ENCODE results near the gene PDE4B. TPM values are rescaled to one million over a fixed set of nuclear protein-coding genes. Genes with fewer than 3 reads are reported as not detected.

PDE4B gene
- total RNA-seq, 1 experiment from 2014 or later: 2.6 TPM

GRCh38 chr1:66273656-66274055, 481.0 kb downstream of the PDE4B start:
- H3K27ac ChIP-seq: no peak overlapping the region
- H3K9me3 ChIP-seq (replicated peaks): no peaks in the 10 kb centered on the region

GRCh38 chr1:66274634-66275033, 481.9 kb downstream of the PDE4B start:
- H3K9me3 ChIP-seq (replicated peaks): no peaks in the 10 kb centered on the region
- DNase-seq: no peak
- H3K27ac ChIP-seq: no peak overlapping the region
- H3K27me3 ChIP-seq: no peaks in the 10 kb centered on the region
- H3K36me3 ChIP-seq: no peaks in the 10 kb centered on the region
- H3K4me3 ChIP-seq: no peak overlapping the region
- H3K4me1 ChIP-seq: peaks cover 23% of the 10 kb centered on the region; the same call in 1 of the 2 replicates

More at GRCh38 chr1:66273656-66274055, 481.0 kb downstream of the PDE4B start:
- no peak overlapping the region for H3K4me3 ChIP-seq
- H3K27me3 ChIP-seq: no peaks in the 10 kb centered on the region
- peaks cover 18% of the 10 kb centered on the region; the same call in 1 of the 2 replicates for H3K4me1 ChIP-seq
- no peaks in the 10 kb centered on the region for H3K36me3 ChIP-seq
- DNase-seq: no peak

GRCh38 chr1:66275083-66275482, 482.4 kb downstream of the PDE4B start:
- no peaks in the 10 kb centered on the region for H3K9me3 ChIP-seq (replicated peaks)
- no peak overlapping the region for H3K27ac ChIP-seq
- peaks cover 23% of the 10 kb centered on the region; the same call in 1 of the 2 replicates for H3K4me1 ChIP-seq
- H3K27me3 ChIP-seq: no peaks in the 10 kb centered on the region
- no peak overlapping the region for H3K4me3 ChIP-seq
- H3K36me3 ChIP-seq: no peaks in the 10 kb centered on the region
- DNase-seq: no peak

GRCh38 chr1:66275601-66276023, 482.9 kb downstream of the PDE4B start:
- no peaks in the 10 kb centered on the region for H3K36me3 ChIP-seq
- no peaks in the 10 kb centered on the region for H3K9me3 ChIP-seq (replicated peaks)
- peaks cover 23% of the 10 kb centered on the region; the same call in 1 of the 2 replicates for H3K4me1 ChIP-seq
- no peak overlapping the region for H3K4me3 ChIP-seq
- DNase-seq: no peak
- no peak overlapping the region for H3K27ac ChIP-seq
- no peaks in the 10 kb centered on the region for H3K27me3 ChIP-seq

GRCh38 chr1:66276218-66276617, 483.5 kb downstream of the PDE4B start:
- peaks cover 19% of the 10 kb centered on the region; the same call in 1 of the 2 replicates for H3K4me1 ChIP-seq
- H3K4me3 ChIP-seq: no peak overlapping the region
- no peak for DNase-seq
- no peaks in the 10 kb centered on the region for H3K9me3 ChIP-seq (replicated peaks)
- H3K36me3 ChIP-seq: no peaks in the 10 kb centered on the region
- H3K27ac ChIP-seq: no peak overlapping the region
- no peaks in the 10 kb centered on the region for H3K27me3 ChIP-seq

- Histone ChIP-seq H3K9me3 (replicated peaks) (no peaks in the 10 kb centered on the region), H3K36me3 (no peaks in the 10 kb centered on the region)
Observed at GRCh38 chr1:66278260-66279021, 485.7 kb downstream of the PDE4B start.

GRCh38 chr1:66281808-66282207, 489.1 kb downstream of the PDE4B start:
- Histone ChIP-seq H3K4me3 (no peak overlapping the region), H3K27ac (no peak overlapping the region)

More at GRCh38 chr1:66278260-66279021, 485.7 kb downstream of the PDE4B start:
- H3K4me1 ChIP-seq: peaks cover 10% of the 10 kb centered on the region; the same call in 1 of the 2 replicates
- peak overlapping the region; percentile 23 for H3K4me3 ChIP-seq
- H3K27me3 ChIP-seq: no peaks in the 10 kb centered on the region
- H3K27ac ChIP-seq: peak overlapping the region; percentile 23; the same call in 1 of the 2 replicates
- peak in 1 of 2 experiments; percentile 52 for DNase-seq

GRCh38 chr1:66282343-66282852, 489.7 kb downstream of the PDE4B start:
- no peak for DNase-seq
- H3K4me3 ChIP-seq: no peak overlapping the region
- H3K27me3 ChIP-seq: no peaks in the 10 kb centered on the region
- H3K36me3 ChIP-seq: no peaks in the 10 kb centered on the region
- H3K4me1 ChIP-seq: peaks cover 10% of the 10 kb centered on the region; the same call in 1 of the 2 replicates
- no peak overlapping the region for H3K27ac ChIP-seq
- H3K9me3 ChIP-seq (replicated peaks): no peaks in the 10 kb centered on the region

More at GRCh38 chr1:66281808-66282207, 489.1 kb downstream of the PDE4B start:
- H3K36me3 ChIP-seq: no peaks in the 10 kb centered on the region
- H3K4me1 ChIP-seq: peaks cover 10% of the 10 kb centered on the region; the same call in 1 of the 2 replicates
- no peaks in the 10 kb centered on the region for H3K27me3 ChIP-seq
- no peak for DNase-seq
- H3K9me3 ChIP-seq (replicated peaks): no peaks in the 10 kb centered on the region

- Histone ChIP-seq H3K9me3 (replicated peaks) (no peaks in the 10 kb centered on the region), H3K4me1 (peaks cover 10% of the 10 kb centered on the region; the same call in 1 of the 2 replicates), H3K27me3 (no peaks in the 10 kb centered on the region), H3K4me3 (no peak overlapping the region), H3K36me3 (no peaks in the 10 kb centered on the region), H3K27ac (no peak overlapping the region)
- no peak for DNase-seq
Observed at GRCh38 chr1:66282891-66283621, 490.4 kb downstream of the PDE4B start.

GRCh38 chr1:66283622-66284041, 490.9 kb downstream of the PDE4B start:
- H3K27ac ChIP-seq: no peak overlapping the region
- H3K4me1 ChIP-seq: peaks cover 5% of the 10 kb centered on the region; the same call in 1 of the 2 replicates
- DNase-seq: no peak
- H3K4me3 ChIP-seq: no peak overlapping the region
- H3K9me3 ChIP-seq (replicated peaks): no peaks in the 10 kb centered on the region
- H3K36me3 ChIP-seq: no peaks in the 10 kb centered on the region
- H3K27me3 ChIP-seq: no peaks in the 10 kb centered on the region

GRCh38 chr1:66284746-66285145, 492.1 kb downstream of the PDE4B start:
- Histone ChIP-seq H3K27ac (no peak overlapping the region), H3K27me3 (no peaks in the 10 kb centered on the region), H3K9me3 (replicated peaks) (no peaks in the 10 kb centered on the region), H3K4me3 (no peak overlapping the region), H3K36me3 (no peaks in the 10 kb centered on the region), H3K4me1 (no peaks in the 10 kb centered on the region)
- no peak for DNase-seq

GRCh38 chr1:66285618-66286270, 493.0 kb downstream of the PDE4B start:
- DNase-seq: no peak

GRCh38 chr1:66286307-66286706, 493.6 kb downstream of the PDE4B start:
- no peaks in the 10 kb centered on the region for H3K4me1 ChIP-seq
- no peaks in the 10 kb centered on the region for H3K27me3 ChIP-seq
- H3K36me3 ChIP-seq: no peaks in the 10 kb centered on the region
- DNase-seq: no peak
- no peak overlapping the region for H3K27ac ChIP-seq
- H3K9me3 ChIP-seq (replicated peaks): no peaks in the 10 kb centered on the region
- H3K4me3 ChIP-seq: no peak overlapping the region

More at GRCh38 chr1:66285618-66286270, 493.0 kb downstream of the PDE4B start:
- H3K27ac ChIP-seq: no peak overlapping the region
- no peaks in the 10 kb centered on the region for H3K4me1 ChIP-seq
- H3K4me3 ChIP-seq: no peak overlapping the region
- H3K27me3 ChIP-seq: no peaks in the 10 kb centered on the region
- H3K9me3 ChIP-seq (replicated peaks): no peaks in the 10 kb centered on the region
- no peaks in the 10 kb centered on the region for H3K36me3 ChIP-seq

GRCh38 chr1:66288048-66288447, 495.4 kb downstream of the PDE4B start:
- Histone ChIP-seq H3K4me1 (no peaks in the 10 kb centered on the region), H3K27ac (no peak overlapping the region), H3K4me3 (no peak overlapping the region), H3K27me3 (no peaks in the 10 kb centered on the region), H3K9me3 (replicated peaks) (no peaks in the 10 kb centered on the region), H3K36me3 (no peaks in the 10 kb centered on the region)
- no peak for DNase-seq
